SK-N-SH treated with all-trans-retinoic acid at 6 μM for 48 hours (cell line): ENCODE data around the gene IRF2BPL.

Experiments
- ARNTL ChIP-seq: fragments of 450-650 bp; formaldehyde crosslinking; IDR thresholded peaks from 2 replicates; pipeline ENCODE4 v1.5.0; 2020; ENCODE audit warnings: low read depth, mild to moderate bottlenecking, moderate library complexity, borderline replicate concordance
- CREB5 ChIP-seq: fragments of 250-450 bp; sonication (Bioruptor Pico); IDR thresholded peaks from 2 replicates; pipeline ENCODE4 v1.5.1; 2020; ENCODE audit warnings: low read depth, mild to moderate bottlenecking, moderate library complexity
- CSRNP3 ChIP-seq: fragments of 250-450 bp; sonication (Bioruptor Pico); IDR thresholded peaks from 2 replicates; pipeline ENCODE4 v1.5.1; 2021; ENCODE audit warnings: mild to moderate bottlenecking, moderate library complexity
- GLIS3 ChIP-seq: fragments of 250-450 bp; sonication (Bioruptor Pico); IDR thresholded peaks from 2 replicates; pipeline ENCODE4 v1.5.0; 2020; ENCODE audit warnings: mild to moderate bottlenecking, moderate library complexity
- PATZ1 ChIP-seq: fragments of 250-450 bp; sonication (Bioruptor Pico); IDR thresholded peaks from 2 replicates; pipeline ENCODE4 v1.8.0; 2020; ENCODE audit warnings: mild to moderate bottlenecking, moderate library complexity, borderline replicate concordance
- POU6F1 ChIP-seq: fragments of 250-450 bp; sonication (Bioruptor Pico); IDR thresholded peaks from 2 replicates; pipeline ENCODE4 v1.8.0; 2021; ENCODE audit warnings: low read depth, mild to moderate bottlenecking, moderate library complexity, borderline replicate concordance
- ZC3H10 ChIP-seq: fragments of 250-450 bp; sonication (Bioruptor Pico); IDR thresholded peaks from 2 replicates; pipeline ENCODE4 v1.5.1; 2021; ENCODE audit warnings: mild to moderate bottlenecking, moderate library complexity
- ZFP30 ChIP-seq: fragments of 450-650 bp; formaldehyde crosslinking; IDR thresholded peaks from 2 replicates; pipeline ENCODE4 v1.5.0; 2022; ENCODE audit warnings: mild to moderate bottlenecking, moderate library complexity
- ZNF8 ChIP-seq: fragments of 450-650 bp; formaldehyde crosslinking; IDR thresholded peaks from 2 replicates; pipeline ENCODE4 v1.5.0; 2020; ENCODE audit warnings: mild to moderate bottlenecking, moderate library complexity

GRCh38 chr14:77035267-77035666 lies 6.8 kb upstream of the IRF2BPL start:
- no peak for TF ChIP-seq CSRNP3 (CRISPR knock-in tag)
- no peak for TF ChIP-seq ZFP30 (CRISPR knock-in tag)
- no peak for TF ChIP-seq PATZ1 (CRISPR knock-in tag)
- TF ChIP-seq ARNTL (CRISPR knock-in tag): no peak
- TF ChIP-seq GLIS3 (CRISPR knock-in tag): no peak
- no peak for TF ChIP-seq ZC3H10 (CRISPR knock-in tag)
- TF ChIP-seq CREB5 (CRISPR knock-in tag): no peak
- no peak for TF ChIP-seq POU6F1 (CRISPR knock-in tag)
- no peak for TF ChIP-seq ZNF8 (CRISPR knock-in tag)
